Measurements from ENCODE around the gene FAM156A.
"Not testable (repeated sequence)": the region's sequence is repeated elsewhere in the genome, so short reads cannot be mapped to it uniquely, and the experiment has no call there.

Gene FAM156A

GRCh38 chrX:52966993-52967738, 8.8 kb upstream of the FAM156A start:
- DNase-seq (ENCODE audit: low read depth in 2 of 2): not testable (repeated sequence)

DNA sequence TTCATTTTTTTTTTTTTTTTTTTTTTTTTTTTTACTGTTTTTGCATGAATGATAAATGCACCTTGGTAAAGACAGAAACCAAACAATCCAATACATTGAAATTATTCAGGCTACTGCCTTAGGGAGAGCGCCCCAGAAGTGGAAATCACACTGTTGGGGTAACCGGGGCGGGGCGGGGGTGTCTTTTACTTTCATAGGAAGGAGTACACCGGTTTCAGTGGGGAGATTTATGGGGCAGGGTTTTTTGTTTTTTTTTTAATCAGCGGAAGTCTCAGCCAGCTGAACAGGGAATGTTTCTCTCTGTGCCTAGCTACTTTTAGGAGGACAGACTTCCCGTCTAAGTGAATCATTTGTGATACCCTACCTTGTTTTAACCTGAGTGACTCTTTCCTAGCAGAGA, 643 bp upstream of the FAM156A start:
- DNase-seq (ENCODE audit: low read depth in 2 of 2): not testable (repeated sequence)

DNA sequence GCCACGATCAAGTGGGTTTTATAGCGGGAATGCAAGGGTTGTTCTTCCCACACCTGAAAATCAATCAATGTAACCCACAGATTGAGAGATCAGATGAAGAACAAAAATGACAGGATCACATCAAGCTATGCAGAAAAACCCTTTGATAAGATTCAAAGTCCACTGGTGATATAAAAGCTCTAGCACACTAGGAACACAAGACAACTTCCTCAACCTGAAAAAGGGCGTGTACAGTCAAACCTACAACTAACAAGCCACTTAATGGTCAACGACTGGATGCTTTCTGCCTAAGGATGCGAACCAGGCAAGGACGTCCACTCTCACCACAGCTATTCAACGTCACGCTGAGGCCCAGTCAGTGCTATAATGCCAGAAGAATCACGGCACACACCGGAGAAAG, 8.4 kb downstream of the FAM156A start:
- DNase-seq (ENCODE audit: low read depth in 2 of 2): not testable (repeated sequence)

GRCh38 chrX:52949325-52949724, 9.0 kb downstream of the FAM156A start:
- DNase-seq (ENCODE audit: low read depth in 2 of 2): not testable (repeated sequence)

GRCh38 chrX:52948265-52948664, 10.1 kb downstream of the FAM156A start:
- DNase-seq (ENCODE audit: low read depth in 2 of 2): not testable (repeated sequence)

GRCh38 chrX:52947501-52947900, 10.8 kb downstream of the FAM156A start:
- not testable (repeated sequence) for DNase-seq (ENCODE audit: low read depth in 2 of 2)

DNA sequence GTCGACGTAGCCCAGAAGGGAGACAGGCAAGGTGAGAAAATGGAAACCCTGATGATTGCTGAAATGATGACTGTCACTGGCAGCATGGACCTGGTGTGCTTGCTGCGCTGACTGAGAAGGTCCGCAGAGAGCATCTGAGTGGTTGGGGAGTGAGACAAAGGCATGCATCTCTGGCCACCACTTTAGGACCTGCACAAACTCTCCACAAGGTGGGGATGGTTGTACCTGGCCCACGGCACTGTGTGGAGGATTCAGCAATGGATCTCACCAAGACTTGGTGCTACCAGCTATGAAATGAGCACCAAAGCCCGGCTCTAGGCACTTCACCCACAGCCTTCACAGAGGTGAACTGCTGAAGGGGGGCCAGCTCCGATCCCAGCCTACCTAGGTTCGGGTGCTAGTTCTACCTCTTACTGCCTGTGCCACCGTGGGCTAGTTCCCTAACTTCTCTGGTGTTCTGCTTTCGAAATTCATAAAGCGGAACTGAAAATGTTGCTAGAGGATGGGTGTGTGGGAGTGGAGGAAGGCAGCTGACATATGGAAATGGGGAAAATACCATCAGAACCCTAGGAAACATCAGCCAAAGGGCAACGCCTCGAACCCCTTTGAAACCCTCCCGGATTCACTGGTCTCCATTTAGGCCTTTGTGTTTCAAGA, 12.4 kb downstream of the FAM156A start:
- not testable (repeated sequence) for DNase-seq (ENCODE audit: low read depth in 2 of 2)

DNA sequence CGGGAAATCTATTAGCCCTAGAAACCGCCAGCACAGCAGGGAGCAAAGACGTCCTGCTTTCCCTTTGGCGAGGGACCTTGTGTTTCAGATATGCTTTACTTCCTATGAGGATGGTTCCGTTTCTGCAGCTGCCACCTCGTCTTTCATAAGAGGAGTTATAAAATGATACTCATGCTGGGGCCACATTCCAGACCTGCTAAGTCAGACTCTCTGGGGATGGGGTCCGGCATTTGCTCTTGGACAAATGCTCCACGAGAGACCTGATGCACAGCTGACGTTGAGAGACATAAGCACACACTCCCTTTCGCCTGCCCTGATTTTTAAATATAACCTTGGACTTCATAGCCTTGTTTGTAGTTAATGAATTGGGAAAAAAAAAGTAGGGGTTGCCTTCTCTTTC, 16.6 kb downstream of the FAM156A start:
- DNase-seq (ENCODE audit: low read depth in 2 of 2): not testable (repeated sequence)

GRCh38 chrX:52940704-52941103, 17.6 kb downstream of the FAM156A start:
- DNase-seq (ENCODE audit: low read depth in 2 of 2): not testable (repeated sequence)

DNA sequence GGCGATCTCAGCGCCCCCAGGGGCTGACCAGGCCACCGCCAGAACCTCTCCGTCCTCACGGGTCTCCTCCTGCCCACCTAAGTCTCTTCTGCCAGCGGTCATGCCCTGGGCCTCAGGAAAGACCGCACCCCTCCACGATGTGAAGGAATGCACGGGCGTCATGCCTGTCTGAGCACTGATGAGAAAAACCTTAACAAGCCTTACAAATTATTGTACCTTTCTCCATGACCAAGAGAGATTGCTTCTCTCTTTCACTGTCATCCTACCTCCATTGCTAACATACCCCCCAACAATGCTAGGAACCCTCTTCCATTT, 22.9 kb downstream of the FAM156A start:
- not testable (repeated sequence) for DNase-seq (ENCODE audit: low read depth in 2 of 2)

DNA sequence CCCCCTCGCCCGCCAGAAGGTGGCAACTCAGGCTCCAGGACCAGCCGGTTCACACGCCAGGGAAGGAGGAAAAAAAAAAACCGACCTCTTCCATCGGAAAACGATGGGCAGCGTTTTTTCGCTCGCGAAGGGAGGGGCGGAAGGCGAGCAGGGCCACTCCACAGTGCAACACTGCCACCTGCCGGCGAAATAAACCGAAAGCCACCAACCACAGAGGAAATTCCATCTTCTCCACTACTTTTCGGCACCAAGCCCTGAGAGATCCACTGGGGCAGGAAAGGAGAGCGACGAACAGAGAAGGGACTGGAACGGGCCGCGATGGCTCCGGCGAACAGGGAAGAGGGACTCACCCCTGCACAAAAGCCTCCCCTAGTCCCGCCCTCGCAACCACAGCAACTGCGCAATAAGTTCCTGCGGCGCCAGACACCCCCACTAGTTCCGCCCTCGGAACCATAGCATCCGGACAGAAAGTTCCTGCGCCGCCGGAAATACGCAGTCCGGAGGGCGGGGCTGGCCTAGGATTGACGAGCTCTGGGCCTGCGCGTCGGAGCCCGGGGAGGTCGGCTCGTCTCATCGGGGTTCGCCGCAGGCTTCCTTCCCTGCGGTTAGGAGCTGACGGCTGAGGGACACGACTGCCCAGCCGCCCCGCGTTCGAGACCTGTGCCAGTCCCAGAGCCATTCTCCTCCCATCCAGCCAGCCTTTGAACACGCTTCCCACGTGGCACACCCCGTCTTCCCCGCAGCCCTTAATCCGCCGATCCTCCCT, 23.4 kb downstream of the FAM156A start:
- DNase-seq (ENCODE audit: low read depth in 2 of 2): peak; percentile 80 to 99

- no peak for DNase-seq (ENCODE audit: low read depth in 2 of 2)
Measured at GRCh38 chrX:52933976-52934703, 24.2 kb downstream of the FAM156A start.

DNA sequence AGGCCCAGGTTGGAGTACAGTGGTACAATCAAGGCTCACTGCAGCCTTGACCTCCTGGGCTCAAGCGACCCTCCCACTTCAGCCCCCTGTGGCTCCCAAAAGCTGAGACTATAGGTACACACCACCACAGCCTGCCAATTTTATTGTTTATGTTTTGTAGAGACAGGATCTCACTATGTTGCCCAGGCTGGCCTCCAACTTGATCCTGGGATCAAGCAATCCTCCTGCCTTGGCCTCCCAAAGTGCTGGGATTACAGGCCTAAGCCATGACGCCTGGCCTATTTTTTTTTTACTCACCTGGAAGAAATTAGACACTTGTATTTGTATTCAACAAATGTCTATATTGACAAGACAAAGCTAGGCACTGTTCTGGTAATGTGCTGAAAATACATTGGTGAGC, 25.1 kb downstream of the FAM156A start:
- DNase-seq (ENCODE audit: low read depth in 2 of 2): no peak

DNA sequence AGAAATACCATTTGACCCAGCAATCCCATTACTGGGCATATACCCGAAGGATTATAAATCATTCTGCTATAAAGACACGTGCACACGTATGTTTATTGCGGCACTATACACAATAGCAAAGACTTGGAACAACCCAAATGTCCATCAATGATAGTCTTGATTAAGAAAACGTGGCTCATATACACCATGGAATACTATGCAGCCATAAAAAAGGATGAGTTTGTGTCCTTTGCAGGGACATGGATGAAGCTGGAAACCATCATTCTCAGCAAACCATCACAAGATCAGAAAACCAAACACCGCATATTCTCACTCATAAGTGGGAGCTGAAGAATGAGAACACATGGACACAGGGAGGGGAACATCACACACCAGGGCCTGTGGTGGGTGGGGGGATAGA, 28.1 kb downstream of the FAM156A start:
- not testable (repeated sequence) for DNase-seq (ENCODE audit: low read depth in 2 of 2)

DNA sequence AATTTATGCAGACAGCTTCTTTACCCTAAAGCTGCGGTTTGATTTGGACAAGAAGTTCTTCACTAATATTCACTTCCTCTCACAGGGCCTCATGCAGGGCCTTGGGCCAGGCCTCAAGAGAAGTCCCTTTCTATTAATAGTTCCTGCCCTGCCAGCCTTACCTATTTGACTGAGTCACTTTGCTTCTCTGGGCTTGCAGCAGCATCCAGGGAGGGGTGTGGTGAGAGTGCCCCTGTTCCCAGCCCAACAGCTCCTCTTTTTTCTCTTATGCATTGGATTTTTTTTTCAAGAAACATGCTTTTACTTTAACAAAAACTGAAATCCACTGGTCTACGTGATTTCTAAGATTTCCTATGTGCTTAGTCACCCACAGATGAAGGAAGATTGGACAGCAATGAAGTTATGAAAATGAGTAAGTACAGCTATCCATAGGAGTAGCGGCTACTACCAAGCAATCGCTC, 34.5 kb downstream of the FAM156A start:
- DNase-seq (ENCODE audit: low read depth in 2 of 2): no peak

- DNase-seq (ENCODE audit: low read depth in 2 of 2): not testable (repeated sequence)
Measured at GRCh38 chrX:52914704-52915103, 43.6 kb downstream of the FAM156A start.

- DNase-seq (ENCODE audit: low read depth in 2 of 2): not testable (repeated sequence)
Measured at GRCh38 chrX:52913681-52914080, 44.6 kb downstream of the FAM156A start.

- DNase-seq (ENCODE audit: low read depth in 2 of 2): not testable (repeated sequence)
Measured at GRCh38 chrX:52909313-52909969, 48.9 kb downstream of the FAM156A start.

- DNase-seq (ENCODE audit: low read depth in 2 of 2): not testable (repeated sequence)
Measured at GRCh38 chrX:52907900-52908299, 50.4 kb downstream of the FAM156A start.

GRCh38 chrX:52907137-52907536, 51.2 kb downstream of the FAM156A start:
- not testable (repeated sequence) for DNase-seq (ENCODE audit: low read depth in 2 of 2)

GRCh38 chrX:52906072-52906471, 52.2 kb downstream of the FAM156A start:
- DNase-seq (ENCODE audit: low read depth in 2 of 2): not testable (repeated sequence)
